HG03565 (cell line): Measurements from ENCODE around the gene CTCFL.
"Not testable (repeated sequence)": the region's sequence is repeated elsewhere in the genome, so short reads cannot be mapped to it uniquely, and the experiment has no call there.

Experiments used
- ATAC-seq: cut with Tn5 transposase; IDR thresholded peaks from one replicate; pipeline ENCODE4 v1.9.1; 2021; ENCODE audit warnings: mild to moderate bottlenecking, moderate library complexity; ENCODE audit not compliant: unreplicated experiment

Gene CTCFL

GRCh38 chr20:57483287-57484050 lies 41.5 kb downstream of the CTCFL start:
- no peak for ATAC-seq

- ATAC-seq: no peak
Measured at GRCh38 chr20:57482796-57483195, 42.1 kb downstream of the CTCFL start.

GRCh38 chr20:57482148-57482547 lies 42.8 kb downstream of the CTCFL start:
- ATAC-seq: no peak

- ATAC-seq: no peak
Measured at GRCh38 chr20:57481281-57481711, 43.6 kb downstream of the CTCFL start.

- ATAC-seq: peak; percentile 59
Measured at GRCh38 chr20:57480444-57481160, 44.3 kb downstream of the CTCFL start.

- ATAC-seq: no peak
Measured at GRCh38 chr20:57479196-57479595, 45.7 kb downstream of the CTCFL start.

GRCh38 chr20:57478176-57478575 lies 46.8 kb downstream of the CTCFL start:
- no peak for ATAC-seq

- no peak for ATAC-seq
Measured at GRCh38 chr20:57476641-57477461, 48.1 kb downstream of the CTCFL start.

- ATAC-seq: peak; percentile 23
Measured at GRCh38 chr20:57476084-57476526, 48.8 kb downstream of the CTCFL start.

GRCh38 chr20:57475388-57476083 lies 49.4 kb downstream of the CTCFL start:
- no peak for ATAC-seq

GRCh38 chr20:57474816-57475215 lies 50.1 kb downstream of the CTCFL start:
- ATAC-seq: no peak

- no peak for ATAC-seq
Measured at GRCh38 chr20:57474205-57474604, 50.7 kb downstream of the CTCFL start.

- peak; percentile 48 for ATAC-seq
Measured at GRCh38 chr20:57473246-57474048, 51.5 kb downstream of the CTCFL start.

GRCh38 chr20:57472474-57472873 lies 52.5 kb downstream of the CTCFL start:
- ATAC-seq: not testable (repeated sequence)

GRCh38 chr20:57471496-57472372 lies 53.2 kb downstream of the CTCFL start:
- ATAC-seq: no peak

- no peak for ATAC-seq
Measured at GRCh38 chr20:57470666-57471495, 54.1 kb downstream of the CTCFL start.

GRCh38 chr20:57470212-57470522 lies 54.8 kb downstream of the CTCFL start:
- ATAC-seq: no peak
